SK-N-SH treated with all-trans-retinoic acid at 6 μM for 48 hours (cell line): ENCODE measurements around the gene ABHD3.

Experiments used
- OSR1 ChIP-seq: fragments of 250-450 bp; sonication (Bioruptor Pico); IDR thresholded peaks from 2 replicates; pipeline ENCODE4 v1.8.0; 2022; ENCODE audit warnings: moderate library complexity, mild to moderate bottlenecking, inconsistent platforms
- PATZ1 ChIP-seq: fragments of 250-450 bp; sonication (Bioruptor Pico); IDR thresholded peaks from 2 replicates; pipeline ENCODE4 v1.8.0; 2020; ENCODE audit warnings: mild to moderate bottlenecking, moderate library complexity, borderline replicate concordance
- POU6F1 ChIP-seq: fragments of 250-450 bp; sonication (Bioruptor Pico); IDR thresholded peaks from 2 replicates; pipeline ENCODE4 v1.8.0; 2021; ENCODE audit warnings: low read depth, mild to moderate bottlenecking, moderate library complexity, borderline replicate concordance
- PPARA ChIP-seq: fragments of 250-450 bp; sonication (Bioruptor Pico); IDR thresholded peaks from 2 replicates; pipeline ENCODE4 v1.5.0; 2020; ENCODE audit warnings: mild to moderate bottlenecking, borderline replicate concordance
- RARB ChIP-seq: fragments of 250-450 bp; sonication (Bioruptor Pico); IDR thresholded peaks from 2 replicates; pipeline ENCODE4 v1.8.0; 2021; ENCODE audit warnings: mild to moderate bottlenecking, moderate library complexity
- SNAI2 ChIP-seq: fragments of 250-450 bp; sonication (Bioruptor Pico); IDR thresholded peaks from 2 replicates; pipeline ENCODE4 v1.5.0; 2020; ENCODE audit warnings: mild to moderate bottlenecking, moderate library complexity
- ZFP3 ChIP-seq: fragments of 250-450 bp; sonication (Bioruptor Pico); IDR thresholded peaks from 2 replicates; pipeline ENCODE4 v1.5.0; 2020; ENCODE audit warnings: mild to moderate bottlenecking, moderate library complexity
- ZFP30 ChIP-seq: fragments of 450-650 bp; formaldehyde crosslinking; IDR thresholded peaks from 2 replicates; pipeline ENCODE4 v1.5.0; 2022; ENCODE audit warnings: mild to moderate bottlenecking, moderate library complexity
- ZNF8 ChIP-seq: fragments of 450-650 bp; formaldehyde crosslinking; IDR thresholded peaks from 2 replicates; pipeline ENCODE4 v1.5.0; 2020; ENCODE audit warnings: mild to moderate bottlenecking, moderate library complexity

GRCh38 chr18:21636769-21637168, 67.8 kb downstream of the ABHD3 start:
- TF ChIP-seq PATZ1 (no peak), PPARA (CRISPR knock-in tag) (no peak), OSR1 (CRISPR knock-in tag) (no peak), RARB (CRISPR knock-in tag) (no peak), ZFP30 (no peak), ZNF8 (CRISPR knock-in tag) (no peak), SNAI2 (CRISPR knock-in tag) (no peak), ZFP3 (CRISPR knock-in tag) (no peak), POU6F1 (no peak)
